Erythroblast (primary cell): Measurements from ENCODE around the gene ARHGEF39.

Experiments
- GATA1 ChIP-seq: IDR thresholded peaks from 2 replicates; pipeline ENCODE4 v1.6.1; 2011; ENCODE audit warnings: low read depth, mild to moderate bottlenecking, control low read depth, low read length, moderate library complexity
- POLR2A ChIP-seq: IDR thresholded peaks from 2 replicates; pipeline ENCODE4 v1.6.1; 2011; ENCODE audit warnings: mild to moderate bottlenecking, low read length

DNA sequence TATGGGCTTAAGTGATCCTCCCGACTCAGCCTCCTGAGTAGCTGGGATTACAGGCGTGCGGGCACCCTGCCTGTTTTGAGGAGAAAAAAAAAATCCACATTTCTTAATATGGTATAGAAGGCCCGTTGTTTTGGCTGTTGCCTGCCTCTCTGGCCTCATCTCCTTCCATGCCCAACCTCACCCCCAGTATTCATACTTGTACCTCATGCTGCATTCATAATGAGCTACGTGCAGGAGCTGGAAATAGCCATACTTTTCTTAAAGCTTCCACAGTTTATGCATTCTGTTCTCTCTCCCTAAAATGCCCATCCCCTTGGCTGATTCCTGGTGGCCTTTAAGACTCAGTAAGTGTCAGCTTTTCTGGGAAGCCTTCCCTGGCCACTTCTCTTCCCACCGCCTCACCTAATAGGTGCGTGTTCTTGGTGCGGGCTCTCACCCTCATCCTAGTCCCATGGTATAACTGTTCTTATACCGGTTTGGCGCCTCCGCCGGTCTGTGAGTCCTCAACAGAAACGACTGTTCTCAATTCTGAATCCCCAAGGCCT lies 26.8 kb upstream of the ARHGEF39 start:
- TF ChIP-seq POLR2A (no peak), GATA1 (no peak)
